A549 treated with AZD9567 at 1 μM for 4 hours (cell line): ENCODE data around the gene C6orf62. TPM values are rescaled to one million over a fixed set of nuclear protein-coding genes. Genes with fewer than 3 reads are reported as not detected.

Experiments used
- total RNA-seq: library from RNA; stranded (reverse); fragments of 200-300 nt; extraction: Qiagen RNA extraction; gene quantifications from 5 replicates; pipeline ENCODE4 v1.2.3, GENCODE V29; 2022; ENCODE audit not compliant: insufficient read depth

Gene C6orf62
- total RNA-seq, result 50.0 to 74.7 TPM (median 51.0 TPM) in 5 replicates

GRCh38 chr6:24719125-24719971, at the start of gene C6orf62:
Gene C6orf62 (minus strand): TSS chr6:24719154. CDS start chr6:24718668, 486 bp downstream.

GRCh38 chr6:24666641-24667377, 52.1 kb downstream of the C6orf62 start, which contains the start of the genes ACOT13 and TDP2:
Gene ACOT13 (plus strand): TSS chr6:24667077. CDS start chr6:24667264, 187 bp downstream.
Gene TDP2 (minus strand): TSS chr6:24666899. CDS start chr6:24666862, 37 bp downstream.

Other genes starting within 250 kb of the C6orf62 start
- gene GPLD1, start 229.6 kb downstream of the C6orf62 start, total RNA-seq, result 0.84 to 1.4 TPM (median 0.98 TPM) in 4 of 5 replicates, not detected in the other
- gene ALDH5A1, start 224.2 kb downstream of the C6orf62 start, total RNA-seq, result 7.1 to 12.6 TPM (median 7.5 TPM) in 5 replicates
- 1.4 to 2.1 TPM (median 2.1 TPM) in 5 replicates for gene KIAA0319, start 73.0 kb downstream of the C6orf62 start, total RNA-seq
- gene TDP2, start 52.3 kb downstream of the C6orf62 start, total RNA-seq, result 30.0 to 33.6 TPM (median 30.3 TPM) in 5 replicates
- gene ACOT13, start 52.1 kb downstream of the C6orf62 start, total RNA-seq, result 8.7 to 29.0 TPM (median 24.2 TPM) in 5 replicates
- gene GMNN, start 55.8 kb upstream of the C6orf62 start, total RNA-seq, result 53.3 to 61.0 TPM (median 58.8 TPM) in 5 replicates
- not detected in 5 replicates for gene ARMH2, start 79.8 kb upstream of the C6orf62 start, total RNA-seq
- gene RIPOR2, start 216.8 kb upstream of the C6orf62 start, total RNA-seq, result 0.24 to 0.36 TPM (median 0.27 TPM) in 4 of 5 replicates, not detected in the other